H1 (cell line): Measurements from ENCODE around the gene KLHL2. TPM values are rescaled to one million over a fixed set of nuclear protein-coding genes. Genes with fewer than 3 reads are reported as not detected.
A peak's percentile ranks its signal among the peaks of the same experiment; 100 is the strongest.
"Not testable (repeated sequence)": the region's sequence is repeated elsewhere in the genome, so short reads cannot be mapped to it uniquely, and the experiment has no call there.

ENCODE experiments used
- CTCF ChIA-PET: fragments of 300-600 bp; sonication (Branson Sonifier 250); formaldehyde crosslinking; loops from one replicate; lab custom pipeline; 2021; ENCODE audit not compliant: partially characterized antibody; lab: Charles Lee
- POLR2A ChIA-PET: fragments of 300-600 bp; sonication (Branson Sonifier 250); formaldehyde crosslinking; loops from one replicate; lab custom pipeline; 2021; ENCODE audit warnings: inconsistent platforms; ENCODE audit not compliant: partially characterized antibody; lab: Charles Lee
- DNase-seq, 2 experiments: peaks; one replicate each; pipeline versions ENCODE4 v3.0.0 to v3.0.0-alpha.2; 2010 to 2022; ENCODE audit warnings: low spot score in 2 of 2, low read depth in 1 of 2, mixed read lengths in 1 of 2
- FAIRE-seq: peaks from 2 replicates; lab custom pipeline; 2011; peaks lifted over from hg19 to GRCh38; lab: Jason Lieb, UNC
- H2AFZ ChIP-seq: 2 replicates; pipeline ENCODE4 v1.8.1; 2012; ENCODE audit warnings: low read length, inconsistent platforms
- H2AK5ac ChIP-seq: 2 replicates; pipeline ENCODE4 v1.6.1; 2013; ENCODE audit warnings: low read depth, low read length
- H2BK120ac ChIP-seq: replicated peaks from 2 replicates; pipeline ENCODE3; 2013; ENCODE audit warnings: low read depth, low read length, inconsistent platforms
- H2BK12ac ChIP-seq: 2 replicates; pipeline ENCODE4 v1.6.1; 2013; ENCODE audit warnings: low read depth, low read length
- H2BK15ac ChIP-seq: 2 replicates; pipeline ENCODE4 v1.6.1; 2013; ENCODE audit warnings: low read length
- H2BK20ac ChIP-seq: 2 replicates; pipeline ENCODE4 v1.6.1; 2013; ENCODE audit warnings: low read length
- H2BK5ac ChIP-seq: 2 replicates; pipeline ENCODE4 v1.6.1; 2013; ENCODE audit warnings: low read depth, low read length
- H3K14ac ChIP-seq: 2 replicates; pipeline ENCODE4 v1.6.1; 2013; ENCODE audit warnings: inconsistent platforms; ENCODE audit not compliant: insufficient read length
- H3K18ac ChIP-seq: 2 replicates; pipeline ENCODE4 v1.6.1; 2013; ENCODE audit warnings: low read length; ENCODE audit errors: extremely low read depth
- H3K23ac ChIP-seq: 2 replicates; pipeline ENCODE4 v1.6.1; 2013; ENCODE audit warnings: inconsistent platforms; ENCODE audit not compliant: insufficient read length
- H3K23me2 ChIP-seq: 2 replicates; pipeline ENCODE4 v1.6.1; 2013; ENCODE audit warnings: low read depth, low read length
- H3K27ac ChIP-seq: 2 replicates; pipeline ENCODE4 v1.6.1; 2011; ENCODE audit warnings: low read depth, low read length, inconsistent platforms
- H3K27me3 ChIP-seq, 4 experiments: replicated peaks in 1 of 4; 1 replicate in 1 of 4; 2 replicates in 3 of 4; pipeline versions ENCODE4 v1.6.1 to v1.8.1; 2011 to 2013; ENCODE audit warnings: low read length in 3 of 4, mild to moderate bottlenecking in 3 of 4, inconsistent platforms in 2 of 4, mixed read lengths in 2 of 4, moderate library complexity in 1 of 4; ENCODE audit not compliant: control insufficient read depth in 3 of 4, insufficient read depth in 3 of 4; ENCODE audit errors: extremely low read depth in 1 of 4
- H3K36me3 ChIP-seq, 4 experiments: 2 replicates each; pipeline versions ENCODE4 v1.6.1 to v1.8.1; 2011 to 2013; ENCODE audit warnings: mild to moderate bottlenecking in 4 of 4, low read length in 3 of 4, moderate library complexity in 2 of 4, control low read depth in 1 of 4, inconsistent platforms in 1 of 4; ENCODE audit not compliant: insufficient read depth in 4 of 4, control insufficient read depth in 2 of 4
- H3K4ac ChIP-seq: replicated peaks from 2 replicates; pipeline ENCODE3; 2013; ENCODE audit warnings: low read length, low read depth, mixed read lengths, inconsistent platforms; ENCODE audit not compliant: insufficient read length
- H3K4me1 ChIP-seq, 4 experiments: replicated peaks in 1 of 4; 1 replicate in 1 of 4; 2 replicates in 3 of 4; pipeline versions ENCODE4 v1.6.1 to v1.8.1; 2011 to 2013; ENCODE audit warnings: low read length in 3 of 4, inconsistent platforms in 2 of 4, mixed read lengths in 1 of 4; ENCODE audit not compliant: insufficient read depth in 4 of 4, control insufficient read depth in 3 of 4
- H3K4me2 ChIP-seq, 2 experiments: 2 replicates each; pipeline versions ENCODE4 v1.6.1 to v1.8.1; 2011 to 2013; ENCODE audit warnings: low read depth in 2 of 2, low read length in 2 of 2, control low read depth in 1 of 2, inconsistent platforms in 1 of 2, mild to moderate bottlenecking in 1 of 2; ENCODE audit not compliant: insufficient read depth in 1 of 2
- H3K4me3 ChIP-seq, 4 experiments: fragments of 200-600, 300-600 bp in 1 of 4; sonication (generic), shearing (Covaris generic), sonication (Bioruptor Twin) in 1 of 4; 2 replicates each; pipeline versions ENCODE4 v1.5.1 to v1.8.1; 2011 to 2016; ENCODE audit warnings: low read length in 4 of 4, low read depth in 3 of 4, control low read depth in 2 of 4, inconsistent platforms in 2 of 4, mild to moderate bottlenecking in 2 of 4, mixed read lengths in 1 of 4, moderate library complexity in 1 of 4; ENCODE audit not compliant: insufficient read depth in 2 of 4; ENCODE audit errors: extremely low read depth in 1 of 4
- H3K56ac ChIP-seq: replicated peaks from 2 replicates; pipeline ENCODE3; 2013; ENCODE audit warnings: low read depth, mild to moderate bottlenecking, mixed read lengths, low read length, inconsistent platforms; ENCODE audit not compliant: insufficient read length
- H3K79me1 ChIP-seq: 2 replicates; pipeline ENCODE4 v1.6.1; 2013; ENCODE audit warnings: low read depth, low read length, control low read depth
- H3K79me2 ChIP-seq, 2 experiments: 2 replicates each; pipeline versions ENCODE4 v1.6.1 to v1.8.1; 2012 to 2013; ENCODE audit warnings: low read length in 2 of 2, mild to moderate bottlenecking in 2 of 2, inconsistent platforms in 1 of 2; ENCODE audit not compliant: insufficient read depth in 2 of 2, control insufficient read depth in 1 of 2
- H3K9ac ChIP-seq, 4 experiments: replicated peaks in 1 of 4; 1 replicate in 1 of 4; 2 replicates in 3 of 4; pipeline versions ENCODE4 v1.6.1 to v1.8.1; 2011 to 2013; ENCODE audit warnings: low read depth in 3 of 4, low read length in 3 of 4, control low read depth in 2 of 4, mild to moderate bottlenecking in 2 of 4, moderate library complexity in 2 of 4, inconsistent platforms in 1 of 4; ENCODE audit errors: extremely low read depth in 1 of 4
- H3K9me3 ChIP-seq, 2 experiments: 2 replicates each; pipeline versions ENCODE4 v1.6.1 to v1.8.1; 2012 to 2013; ENCODE audit warnings: mild to moderate bottlenecking in 2 of 2, moderate library complexity in 2 of 2, control low read depth in 1 of 2, inconsistent platforms in 1 of 2, low read depth in 1 of 2, low read length in 1 of 2, mixed read lengths in 1 of 2; ENCODE audit not compliant: insufficient read depth in 2 of 2
- H4K20me1 ChIP-seq, 2 experiments: replicated peaks in 1 of 2; 2 replicates each; pipeline versions ENCODE3 to v1.8.1; 2011 to 2013; ENCODE audit warnings: inconsistent platforms in 2 of 2, low read length in 2 of 2, mild to moderate bottlenecking in 1 of 2; ENCODE audit not compliant: insufficient read depth in 2 of 2, control insufficient read depth in 1 of 2
- H4K5ac ChIP-seq: 2 replicates; pipeline ENCODE4 v1.6.1; 2013; ENCODE audit warnings: low read length, low read depth, mixed read lengths, inconsistent platforms; ENCODE audit not compliant: insufficient read length
- H4K8ac ChIP-seq: 2 replicates; pipeline ENCODE4 v1.8.0; 2013; ENCODE audit warnings: mild to moderate bottlenecking, moderate library complexity, low read length, inconsistent platforms; ENCODE audit not compliant: insufficient read depth; ENCODE audit errors: extremely low read depth
- H4K91ac ChIP-seq: replicated peaks from 2 replicates; pipeline ENCODE3; 2013; ENCODE audit warnings: low read length, mixed read lengths, inconsistent platforms; ENCODE audit not compliant: insufficient read length
- WGBS, 2 experiments: shearing (Covaris generic) in 1 of 2; methylation state at CpG; one replicate each; pipeline versions ENCODE4 v1.1.6 to v1.1.7; 2013 to 2015; ENCODE audit warnings: low lambda C conversion rate in 2 of 2, mixed read lengths in 2 of 2, inconsistent platforms in 1 of 2, low coverage in 1 of 2, missing lambda C conversion rate in 1 of 2; ENCODE audit not compliant: insufficient replicate concordance in 2 of 2, insufficient coverage in 1 of 2, insufficient read length in 1 of 2; ENCODE audit errors: extremely low coverage in 1 of 2, missing lambda C conversion rate in 1 of 2; 5-methylcytosine and 5-hydroxymethylcytosine counted together
- polyA plus RNA-seq, 7 experiments: library from polyadenylated mRNA; depleted of rRNA in 3 of 7; stranded (reverse) in 5 of 7; unstranded in 2 of 7; fragments of >200 nt in 5 of 7; fragments of 200-250 nt in 2 of 7; gene quantifications; 1 replicate in 5 of 7; 2 replicates in 1 of 7; 4 replicates in 1 of 7; pipeline versions ENCODE4 v1.2.1 to v1.2.3, GENCODE V29; 2011 to 2013; ENCODE audit warnings: missing spikeins in 2 of 7, mixed read lengths in 2 of 7
- total RNA-seq: library from RNA; stranded (reverse); fragmentation: NEBNext Ultra II Directional; extraction: Animal tissue kit (Norgen Biotek cat#: 25700); gene quantifications from 2 replicates; pipeline ENCODE4 v1.2.1, GENCODE V29; 2021

The KLHL2 gene
- total and polyA plus RNA-seq, 2 of the 8 experiments (the other 6 are each of a cell fraction or from before 2014, with no cell fraction given), result 5.2 to 12.0 TPM

GRCh38 chr4:165232623-165233433 is 25.5 kb downstream of the KLHL2 start:
- peak; percentile 63 for FAIRE-seq
- H3K4me2 ChIP-seq, H2BK5ac ChIP-seq: not testable (repeated sequence)

More at GRCh38 chr4:165232623-165233433, 25.5 kb downstream of the KLHL2 start:
- H3K36me3 ChIP-seq, H3K79me2 ChIP-seq, H2BK12ac ChIP-seq, H3K23ac ChIP-seq, H3K4me3 ChIP-seq, H3K4ac ChIP-seq, H3K56ac ChIP-seq, H3K27me3 ChIP-seq, H3K79me1 ChIP-seq, H3K9me3 ChIP-seq, CTCF ChIA-PET, H2BK20ac ChIP-seq, H3K14ac ChIP-seq, DNase-seq, H2BK120ac ChIP-seq, H4K8ac ChIP-seq, H3K4me1 ChIP-seq, H4K5ac ChIP-seq, H2AK5ac ChIP-seq, H3K9ac ChIP-seq, H2BK15ac ChIP-seq, H4K20me1 ChIP-seq, H3K27ac ChIP-seq, POLR2A ChIA-PET, H3K18ac ChIP-seq, H2AFZ ChIP-seq, H3K23me2 ChIP-seq, H4K91ac ChIP-seq: not testable (repeated sequence)
- WGBS, 2 experiments, result 85% methylated on average over 4 of the region's 4 CpGs; no CpG with 5 or more reads in 1 of the 2 experiments
